ENCODE measurements around the gene HFE.
A peak's percentile ranks its signal among the peaks of the same experiment; 100 is the strongest.
"Not testable (repeated sequence)": the region's sequence is repeated elsewhere in the genome, so short reads cannot be mapped to it uniquely, and the experiment has no call there.

The HFE gene

GRCh38 chr6:26054781-26055718, 32.2 kb upstream of the HFE start:
- Histone ChIP-seq H3K4me1 (peaks cover 45% of the 10 kb centered on the region), H3K9me3 (no peaks in the 10 kb centered on the region), H3K4me3 (peak overlapping the region; percentile 65), H3K36me3 (replicated peaks) (no peaks in the 10 kb centered on the region), H3K27me3 (ENCODE audit: low read depth) (no peaks in the 10 kb centered on the region)
- peak; percentile 90 to 92 for DNase-seq (ENCODE audit: low spot score in 2 of 2)
- in situ Hi-C loops (cut with MboI; ENCODE audit: low sequenced_read_pairs), result no loop called here

- no peaks in the 10 kb centered on the region for H3K36me3 ChIP-seq (replicated peaks)
- peak overlapping the region; percentile 65 for H3K4me3 ChIP-seq
- in situ Hi-C loops (cut with MboI; ENCODE audit: low sequenced_read_pairs), result no loop called here
- H3K4me1 ChIP-seq, result peaks cover 38% of the 10 kb centered on the region
- H3K27me3 ChIP-seq (ENCODE audit: low read depth), result no peaks in the 10 kb centered on the region
- H3K9me3 ChIP-seq, result no peaks in the 10 kb centered on the region
- DNase-seq (ENCODE audit: low spot score in 2 of 2), result peak; percentile 85 to 90
Observed at GRCh38 chr6:26055719-26056582, 31.3 kb upstream of the HFE start.

GRCh38 chr6:26056583-26057350, 30.5 kb upstream of the HFE start:
- Histone ChIP-seq H3K4me1 (peaks cover 30% of the 10 kb centered on the region), H3K4me3 (peak overlapping the region; percentile 65), H3K36me3 (replicated peaks) (no peaks in the 10 kb centered on the region), H3K27me3 (ENCODE audit: low read depth) (no peaks in the 10 kb centered on the region), H3K9me3 (no peaks in the 10 kb centered on the region)
- in situ Hi-C loops (cut with MboI; ENCODE audit: low sequenced_read_pairs), result no loop called here
- peak in 1 of 2 experiments; percentile 51 for DNase-seq (ENCODE audit: low spot score in 2 of 2)

GRCh38 chr6:26057899-26058298, 29.3 kb upstream of the HFE start:
- Histone ChIP-seq H3K9me3 (no peaks in the 10 kb centered on the region), H3K4me3 (no peak overlapping the region), H3K4me1 (peaks cover 23% of the 10 kb centered on the region), H3K36me3 (replicated peaks) (no peaks in the 10 kb centered on the region), H3K27me3 (ENCODE audit: low read depth) (no peaks in the 10 kb centered on the region)
- in situ Hi-C loops (cut with MboI; ENCODE audit: low sequenced_read_pairs), result no loop called here
- DNase-seq (ENCODE audit: low spot score in 2 of 2), result peak in 1 of 2 experiments; percentile 67

- in situ Hi-C loops (cut with MboI; ENCODE audit: low sequenced_read_pairs), result not testable (repeated sequence)
Observed at GRCh38 chr6:26058477-26059033, 28.7 kb upstream of the HFE start.

GRCh38 chr6:26059941-26060340, 27.3 kb upstream of the HFE start:
- in situ Hi-C loops (cut with MboI; ENCODE audit: low sequenced_read_pairs), result no loop called here
- no peak overlapping the region for H3K4me3 ChIP-seq
- DNase-seq (ENCODE audit: low spot score in 2 of 2), result no peak

More at GRCh38 chr6:26058477-26059033, 28.7 kb upstream of the HFE start:
- H3K4me1 ChIP-seq, result peaks cover 18% of the 10 kb centered on the region
- H3K9me3 ChIP-seq; H3K27me3 ChIP-seq (ENCODE audit: low read depth); H3K36me3 ChIP-seq (replicated peaks); DNase-seq (ENCODE audit: low spot score in 2 of 2); H3K4me3 ChIP-seq: not testable (repeated sequence)

GRCh38 chr6:26064619-26065257, 22.5 kb upstream of the HFE start:
- Histone ChIP-seq H3K36me3 (replicated peaks) (no peaks in the 10 kb centered on the region), H3K9me3 (no peaks in the 10 kb centered on the region), H3K27me3 (ENCODE audit: low read depth) (no peaks in the 10 kb centered on the region), H3K4me3 (no peak overlapping the region), H3K4me1 (peaks cover 7% of the 10 kb centered on the region)
- in situ Hi-C loops (cut with MboI; ENCODE audit: low sequenced_read_pairs), result loop anchor here (5.0 kb wide), 1 partner anchor 38 kb away; a partner anchor contains a TSS
- peak in 1 of 2 experiments; percentile 34 for DNase-seq (ENCODE audit: low spot score in 2 of 2)

More at GRCh38 chr6:26059941-26060340, 27.3 kb upstream of the HFE start:
- peaks cover 12% of the 10 kb centered on the region for H3K4me1 ChIP-seq
- no peaks in the 10 kb centered on the region for H3K36me3 ChIP-seq (replicated peaks)
- H3K9me3 ChIP-seq, result no peaks in the 10 kb centered on the region
- H3K27me3 ChIP-seq (ENCODE audit: low read depth), result no peaks in the 10 kb centered on the region

GRCh38 chr6:26065952-26066380, 21.3 kb upstream of the HFE start:
- Histone ChIP-seq H3K4me3 (no peak overlapping the region), H3K9me3 (no peaks in the 10 kb centered on the region), H3K27me3 (ENCODE audit: low read depth) (no peaks in the 10 kb centered on the region), H3K36me3 (replicated peaks) (no peaks in the 10 kb centered on the region), H3K4me1 (peaks cover 7% of the 10 kb centered on the region)
- in situ Hi-C loops (cut with MboI; ENCODE audit: low sequenced_read_pairs), result loop anchor here (5.0 kb wide), 1 partner anchor 36 kb away; a partner anchor contains a TSS
- peak; percentile 74 to 83 for DNase-seq (ENCODE audit: low spot score in 2 of 2)

GRCh38 chr6:26067367-26067766, 19.9 kb upstream of the HFE start:
- Histone ChIP-seq H3K27me3 (ENCODE audit: low read depth) (no peaks in the 10 kb centered on the region), H3K4me3 (no peak overlapping the region), H3K9me3 (no peaks in the 10 kb centered on the region), H3K36me3 (replicated peaks) (no peaks in the 10 kb centered on the region), H3K4me1 (peaks cover 7% of the 10 kb centered on the region)
- DNase-seq (ENCODE audit: low spot score in 2 of 2), result no peak
- in situ Hi-C loops (cut with MboI; ENCODE audit: low sequenced_read_pairs), result loop anchor here (5.0 kb wide), 1 partner anchor 35 kb away; a partner anchor contains a TSS

GRCh38 chr6:26068036-26068435, 19.2 kb upstream of the HFE start:
- no peak overlapping the region for H3K4me3 ChIP-seq
- DNase-seq (ENCODE audit: low spot score in 2 of 2), result no peak
- H3K4me1 ChIP-seq, result peaks cover 7% of the 10 kb centered on the region
- in situ Hi-C loops (cut with MboI; ENCODE audit: low sequenced_read_pairs), result loop anchor here (5.0 kb wide), 1 partner anchor 34 kb away; a partner anchor contains a TSS
- no peaks in the 10 kb centered on the region for H3K9me3 ChIP-seq
- no peaks in the 10 kb centered on the region for H3K27me3 ChIP-seq (ENCODE audit: low read depth)
- no peaks in the 10 kb centered on the region for H3K36me3 ChIP-seq (replicated peaks)

GRCh38 chr6:26071135-26071534, 16.1 kb upstream of the HFE start:
- DNase-seq (ENCODE audit: low spot score in 2 of 2), result peak in 1 of 2 experiments; percentile 40
- H3K4me3 ChIP-seq, result no peak overlapping the region
- H3K27me3 ChIP-seq (ENCODE audit: low read depth), result no peaks in the 10 kb centered on the region
- H3K4me1 ChIP-seq, result peaks cover under 1% of the 10 kb centered on the region
- no peaks in the 10 kb centered on the region for H3K36me3 ChIP-seq (replicated peaks)
- in situ Hi-C loops (cut with MboI; ENCODE audit: low sequenced_read_pairs), result no loop called here
- no peaks in the 10 kb centered on the region for H3K9me3 ChIP-seq

GRCh38 chr6:26075063-26075717, 12.0 kb upstream of the HFE start:
- in situ Hi-C loops (cut with MboI; ENCODE audit: low sequenced_read_pairs), result no loop called here
- no peaks in the 10 kb centered on the region for H3K4me1 ChIP-seq
- no peaks in the 10 kb centered on the region for H3K9me3 ChIP-seq
- DNase-seq (ENCODE audit: low spot score in 2 of 2), result no peak
- no peak overlapping the region for H3K4me3 ChIP-seq
- H3K27me3 ChIP-seq (ENCODE audit: low read depth), result no peaks in the 10 kb centered on the region
- H3K36me3 ChIP-seq (replicated peaks), result no peaks in the 10 kb centered on the region
